H9 (cell line): ENCODE measurements around the gene CEP131. TPM values are rescaled to one million over a fixed set of nuclear protein-coding genes. Genes with fewer than 3 reads are reported as not detected.

ENCODE experiments used
- DNase-seq: peaks from one replicate; pipeline ENCODE4 v3.0.0-alpha.2; 2017
- H2AFZ ChIP-seq: one replicate; pipeline ENCODE4 v1.6.1; 2013; ENCODE audit warnings: mild to moderate bottlenecking, low read length, control low read depth, moderate library complexity
- H2AK5ac ChIP-seq: 2 replicates; pipeline ENCODE4 v1.6.1; 2013; ENCODE audit warnings: low read length, control low read depth, mixed read lengths; ENCODE audit not compliant: insufficient read length
- H2BK120ac ChIP-seq: one replicate; pipeline ENCODE4 v1.6.1; 2013; ENCODE audit warnings: low read depth, mild to moderate bottlenecking, low read length, control low read depth, inconsistent platforms; ENCODE audit not compliant: poor library complexity, severe bottlenecking
- H2BK12ac ChIP-seq: 2 replicates; pipeline ENCODE4 v1.6.1; 2013; ENCODE audit warnings: low read length, control low read depth, mixed read lengths, low read depth; ENCODE audit not compliant: insufficient read length
- H2BK15ac ChIP-seq: 2 replicates; pipeline ENCODE4 v1.6.1; 2013; ENCODE audit warnings: low read depth, low read length, control low read depth
- H2BK20ac ChIP-seq: one replicate; pipeline ENCODE4 v1.6.1; 2013; ENCODE audit warnings: low read depth, mild to moderate bottlenecking, low read length, control low read depth, inconsistent platforms; ENCODE audit not compliant: poor library complexity, severe bottlenecking
- H2BK5ac ChIP-seq: 2 replicates; pipeline ENCODE4 v1.6.1; 2013; ENCODE audit warnings: low read length, control low read depth, mixed read lengths; ENCODE audit not compliant: insufficient read length
- H3K14ac ChIP-seq: 2 replicates; pipeline ENCODE4 v1.6.1; 2013; ENCODE audit warnings: low read length, control low read depth; ENCODE audit not compliant: insufficient read depth
- H3K18ac ChIP-seq: 2 replicates; pipeline ENCODE4 v1.6.1; 2013; ENCODE audit warnings: low read depth, mild to moderate bottlenecking, mixed read lengths, low read length, control low read depth; ENCODE audit not compliant: insufficient read length
- H3K23ac ChIP-seq: 2 replicates; pipeline ENCODE4 v1.6.1; 2013; ENCODE audit warnings: low read length, control low read depth, mixed read lengths, low read depth; ENCODE audit not compliant: insufficient read length
- H3K23me2 ChIP-seq: 2 replicates; pipeline ENCODE4 v1.6.1; 2013; ENCODE audit warnings: low read depth, mild to moderate bottlenecking, mixed read lengths, low read length, control low read depth; ENCODE audit not compliant: insufficient read length, poor library complexity, severe bottlenecking
- H3K27ac ChIP-seq: 2 replicates; pipeline ENCODE4 v1.5.1; 2013; ENCODE audit warnings: low read length, control low read depth, mixed read lengths, low read depth; ENCODE audit not compliant: insufficient read length
- H3K27me3 ChIP-seq: 2 replicates; pipeline ENCODE4 v1.6.1; 2013; ENCODE audit warnings: low read length, control low read depth, inconsistent platforms; ENCODE audit not compliant: insufficient read depth
- H3K4ac ChIP-seq: 2 replicates; pipeline ENCODE4 v1.6.1; 2013; ENCODE audit warnings: low read depth, mild to moderate bottlenecking, control low read depth, inconsistent platforms, low read length, moderate library complexity
- H3K4me1 ChIP-seq: 2 replicates; pipeline ENCODE4 v1.6.1; 2013; ENCODE audit warnings: low read length, control low read depth, inconsistent platforms; ENCODE audit not compliant: insufficient read depth
- H3K4me2 ChIP-seq: 2 replicates; pipeline ENCODE4 v1.6.1; 2013; ENCODE audit warnings: low read length, control low read depth, mixed read lengths; ENCODE audit not compliant: insufficient read length, insufficient read depth
- H3K56ac ChIP-seq: 2 replicates; pipeline ENCODE4 v1.6.1; 2013; ENCODE audit warnings: low read depth, mild to moderate bottlenecking, mixed read lengths, low read length, control low read depth; ENCODE audit not compliant: insufficient read length
- H3K79me1 ChIP-seq: 2 replicates; pipeline ENCODE4 v1.6.1; 2013; ENCODE audit warnings: low read depth, mild to moderate bottlenecking, moderate library complexity, low read length, control low read depth, inconsistent platforms; ENCODE audit not compliant: insufficient read depth, poor library complexity, severe bottlenecking
- H3K79me2 ChIP-seq: 2 replicates; pipeline ENCODE4 v1.6.1; 2013; ENCODE audit warnings: low read length, control low read depth, inconsistent platforms; ENCODE audit not compliant: insufficient read depth
- H3K9ac ChIP-seq: 2 replicates; pipeline ENCODE4 v1.6.1; 2013; ENCODE audit warnings: low read length, control low read depth, mixed read lengths; ENCODE audit not compliant: insufficient read length; ENCODE audit errors: extremely low read depth
- H3K9me3 ChIP-seq: one replicate; pipeline ENCODE4 v1.6.1; 2013; ENCODE audit warnings: low read depth, low read length, inconsistent platforms; ENCODE audit not compliant: control insufficient read depth
- H3T11ph ChIP-seq: one replicate; pipeline ENCODE4 v1.6.1; 2013; ENCODE audit warnings: mild to moderate bottlenecking, low read length, control low read depth, inconsistent platforms
- H4K20me1 ChIP-seq: one replicate; pipeline ENCODE4 v1.6.1; 2013; ENCODE audit not compliant: control insufficient read depth, insufficient read length, insufficient read depth
- H4K5ac ChIP-seq: 2 replicates; pipeline ENCODE4 v1.6.1; 2013; ENCODE audit warnings: low read depth, mild to moderate bottlenecking, mixed read lengths, low read length, control low read depth; ENCODE audit not compliant: insufficient read length
- H4K8ac ChIP-seq: replicated peaks from 2 replicates; pipeline ENCODE4 v1.6.1; 2013; ENCODE audit warnings: low read length, control low read depth, mixed read lengths, low read depth; ENCODE audit not compliant: insufficient read length
- H4K91ac ChIP-seq: 2 replicates; pipeline ENCODE4 v1.6.1; 2013; ENCODE audit warnings: low read depth, mild to moderate bottlenecking, moderate library complexity, mixed read lengths, low read length, control low read depth; ENCODE audit not compliant: insufficient read length
- H3K27ac Mint-ChIP-seq, 3 experiments: 2 replicates in 2 of 3; 3 replicates in 1 of 3; pipeline ENCODE4 v1.8.0; 2020 to 2021; ENCODE audit warnings: mixed read lengths in 3 of 3, mild to moderate bottlenecking in 1 of 3, moderate library complexity in 1 of 3
- H3K27me3 Mint-ChIP-seq: 2 replicates; pipeline ENCODE4 v1.8.0; 2021; ENCODE audit warnings: low read depth, mild to moderate bottlenecking, moderate library complexity, mixed read lengths
- H3K36me3 Mint-ChIP-seq, 3 experiments: 2 replicates in 2 of 3; 3 replicates in 1 of 3; pipeline ENCODE4 v1.8.0; 2020 to 2021; ENCODE audit warnings: low read depth in 3 of 3, mixed read lengths in 3 of 3; ENCODE audit not compliant: insufficient read depth in 1 of 3
- H3K4me1 Mint-ChIP-seq, 2 experiments: 2 replicates each; pipeline ENCODE4 v1.8.0; 2020; ENCODE audit warnings: mixed read lengths in 2 of 2
- H3K4me3 Mint-ChIP-seq, 2 experiments: 2 replicates in 1 of 2; 3 replicates in 1 of 2; pipeline ENCODE4 v1.8.0; 2020 to 2021; ENCODE audit warnings: mild to moderate bottlenecking in 2 of 2, mixed read lengths in 2 of 2, moderate library complexity in 1 of 2
- H3K9me3 Mint-ChIP-seq, 2 experiments: 2 replicates in 1 of 2; 3 replicates in 1 of 2; pipeline ENCODE4 v1.8.0; 2020; ENCODE audit warnings: mild to moderate bottlenecking in 2 of 2, mixed read lengths in 2 of 2, moderate library complexity in 1 of 2
- WGBS: extraction: QIAGEN DNeasy Blood & Tissue Kit; methylation state at CpG from one replicate; pipeline ENCODE4 v1.1.7; 2013; ENCODE audit warnings: missing lambda C conversion rate, low lambda C conversion rate, mixed read lengths; ENCODE audit not compliant: insufficient read length; ENCODE audit errors: extremely low coverage; 5-methylcytosine and 5-hydroxymethylcytosine counted together
- total RNA-seq: library from RNA; stranded (reverse); gene quantifications from 2 replicates; pipeline ENCODE4 v1.2.1, GENCODE V29; 2021
- TF ChIP-seq, protein P1 (sequence below): fragments of 200-600 bp; sonication (generic); conservative IDR thresholded peaks from 3 replicates; pipeline ENCODE4 v1.8.0; 2021; ENCODE audit warnings: antibody characterized with exemption, mild to moderate bottlenecking

Gene CEP131
- total RNA-seq, 1 experiment from 2014 or later: 16.3 TPM

DNA sequence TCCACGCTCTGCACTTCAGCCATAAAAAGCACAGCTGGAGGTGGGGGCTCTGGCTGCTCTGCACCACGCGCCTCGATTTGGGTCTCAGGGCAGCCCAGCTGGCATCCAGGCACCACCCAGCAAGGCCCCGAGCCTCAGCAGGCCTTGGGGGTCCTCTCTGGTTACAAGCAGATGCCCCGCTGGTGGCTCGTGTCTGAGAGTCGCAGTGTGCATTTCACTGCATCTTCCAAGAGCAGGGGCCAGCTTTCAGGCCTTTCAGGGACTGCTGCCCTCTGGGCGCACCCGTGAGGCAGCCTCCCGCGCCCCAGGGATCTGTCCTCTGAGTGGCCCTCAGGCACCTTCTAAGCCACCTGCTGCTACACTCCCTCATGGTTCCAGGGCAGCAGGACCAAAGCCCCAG, 41.9 kb upstream of the CEP131 start:
- no peak overlapping the region for H3K4me2 ChIP-seq
- H3K4ac ChIP-seq: no peak overlapping the region
- H3K23me2 ChIP-seq: no peaks in the 10 kb centered on the region
- H2BK120ac ChIP-seq: no peak overlapping the region
- Mint-ChIP-seq H3K9me3 (no peaks in the 10 kb centered on the region), H3K27me3 (no peaks in the 10 kb centered on the region), H3K27ac (no peak overlapping the region), H3K4me3 (no peak overlapping the region), H3K4me1 (no peaks in the 10 kb centered on the region), H3K36me3 (peaks cover 3 to 45% (median 40%) of the 10 kb centered on the region in 3 experiments; a peak in 6 of 7 replicates)
- no peak overlapping the region for H4K8ac ChIP-seq
- H3K23ac ChIP-seq: no peak overlapping the region
- H4K20me1 ChIP-seq: no peaks in the 10 kb centered on the region
- TF ChIP-seq, protein P1, sequence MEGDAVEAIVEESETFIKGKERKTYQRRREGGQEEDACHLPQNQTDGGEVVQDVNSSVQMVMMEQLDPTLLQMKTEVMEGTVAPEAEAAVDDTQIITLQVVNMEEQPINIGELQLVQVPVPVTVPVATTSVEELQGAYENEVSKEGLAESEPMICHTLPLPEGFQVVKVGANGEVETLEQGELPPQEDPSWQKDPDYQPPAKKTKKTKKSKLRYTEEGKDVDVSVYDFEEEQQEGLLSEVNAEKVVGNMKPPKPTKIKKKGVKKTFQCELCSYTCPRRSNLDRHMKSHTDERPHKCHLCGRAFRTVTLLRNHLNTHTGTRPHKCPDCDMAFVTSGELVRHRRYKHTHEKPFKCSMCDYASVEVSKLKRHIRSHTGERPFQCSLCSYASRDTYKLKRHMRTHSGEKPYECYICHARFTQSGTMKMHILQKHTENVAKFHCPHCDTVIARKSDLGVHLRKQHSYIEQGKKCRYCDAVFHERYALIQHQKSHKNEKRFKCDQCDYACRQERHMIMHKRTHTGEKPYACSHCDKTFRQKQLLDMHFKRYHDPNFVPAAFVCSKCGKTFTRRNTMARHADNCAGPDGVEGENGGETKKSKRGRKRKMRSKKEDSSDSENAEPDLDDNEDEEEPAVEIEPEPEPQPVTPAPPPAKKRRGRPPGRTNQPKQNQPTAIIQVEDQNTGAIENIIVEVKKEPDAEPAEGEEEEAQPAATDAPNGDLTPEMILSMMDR: no peak
- H3K9ac ChIP-seq: no peak overlapping the region
- H4K91ac ChIP-seq: no peak overlapping the region
- no peak for DNase-seq
- no peak overlapping the region for H3K18ac ChIP-seq
- H2AK5ac ChIP-seq: no peak overlapping the region
- no peaks in the 10 kb centered on the region for H3K27me3 ChIP-seq
- H2BK12ac ChIP-seq: no peak overlapping the region
- no peaks in the 10 kb centered on the region for H3K4me1 ChIP-seq
- H2BK20ac ChIP-seq: no peak overlapping the region
- H3K56ac ChIP-seq: no peak overlapping the region
- no peaks in the 10 kb centered on the region for H3K9me3 ChIP-seq
- H2BK15ac ChIP-seq: no peak overlapping the region
- H3K79me2 ChIP-seq: no peaks in the 10 kb centered on the region
- no CpG with 5 or more reads among the region's 12 CpGs for WGBS
- H3K14ac ChIP-seq: no peak overlapping the region; the same call in 1 of the 2 replicates
- H3K27ac ChIP-seq: no peak overlapping the region
- H4K5ac ChIP-seq: no peak overlapping the region
- H2AFZ ChIP-seq: no peak overlapping the region
- H3K79me1 ChIP-seq: no peaks in the 10 kb centered on the region
- H2BK5ac ChIP-seq: no peak overlapping the region
- no peak overlapping the region for H3T11ph ChIP-seq
